ENCODE measurements around the gene CPED1.
"Not testable (repeated sequence)": the region's sequence is repeated elsewhere in the genome, so short reads cannot be mapped to it uniquely, and the experiment has no call there.

CPED1 gene

GRCh38 chr7:120981117-120981516, 7.4 kb upstream of the CPED1 start:
- Histone ChIP-seq H3K36me3 (replicated peaks) (no peaks in the 10 kb centered on the region), H3K27ac (no peak overlapping the region), H3K4me3 (ENCODE audit: low read depth, low read length) (no peak overlapping the region), H3K27me3 (replicated peaks) (no peaks in the 10 kb centered on the region)
- TF ChIP-seq CTCF (IDR thresholded peaks at IDR 0.05; ENCODE audit: low read depth, low read length, missing control alignments) = no peak
- no peak for DNase-seq
- in situ Hi-C loops (cut with HindIII; ENCODE audit: low pct_ligation_motif_present, low sequenced_read_pairs) = loop anchor here (25.0 kb wide), 2 partner anchors 106 to 356 kb away; partner anchors contain the start of gene WNT16

GRCh38 chr7:120981888-120982615, 6.5 kb upstream of the CPED1 start:
- DNase-seq = peak; percentile 60
- in situ Hi-C loops (cut with HindIII; ENCODE audit: low pct_ligation_motif_present, low sequenced_read_pairs) = loop anchor here (25.0 kb wide), 2 partner anchors 105 to 355 kb away; partner anchors contain the start of gene WNT16
- H3K36me3 ChIP-seq (replicated peaks) = no peaks in the 10 kb centered on the region
- peak; percentile 8 for TF ChIP-seq CTCF (IDR thresholded peaks at IDR 0.05; ENCODE audit: low read depth, low read length, missing control alignments)
- no peaks in the 10 kb centered on the region for H3K27me3 ChIP-seq (replicated peaks)
- no peak overlapping the region for H3K4me3 ChIP-seq (ENCODE audit: low read depth, low read length)
- H3K27ac ChIP-seq = no peak overlapping the region

- in situ Hi-C loops (cut with HindIII; ENCODE audit: low pct_ligation_motif_present, low sequenced_read_pairs) = loop anchor here (25.0 kb wide), 2 partner anchors 104 to 354 kb away; partner anchors contain the start of gene WNT16
- H3K27me3 ChIP-seq (replicated peaks); DNase-seq: not testable (repeated sequence)
These were observed 4.9 kb upstream of the CPED1 start for GRCh38 chr7:120983592-120983991.

GRCh38 chr7:120984406-120984805, 4.1 kb upstream of the CPED1 start:
- no peak for TF ChIP-seq CTCF (IDR thresholded peaks at IDR 0.05; ENCODE audit: low read depth, low read length, missing control alignments)
- in situ Hi-C loops (cut with HindIII; ENCODE audit: low pct_ligation_motif_present, low sequenced_read_pairs) = loop anchor here (25.0 kb wide), 2 partner anchors 103 to 353 kb away; partner anchors contain the start of gene WNT16
- H3K4me3 ChIP-seq (ENCODE audit: low read depth, low read length) = no peak overlapping the region
- H3K27ac ChIP-seq = no peak overlapping the region
- no peaks in the 10 kb centered on the region for H3K36me3 ChIP-seq (replicated peaks)
- no peak for DNase-seq
- H3K27me3 ChIP-seq (replicated peaks) = no peaks in the 10 kb centered on the region

More at GRCh38 chr7:120983592-120983991, 4.9 kb upstream of the CPED1 start:
- H3K36me3 ChIP-seq (replicated peaks); H3K27ac ChIP-seq; H3K4me3 ChIP-seq (ENCODE audit: low read depth, low read length): not testable (repeated sequence)

- H3K27ac ChIP-seq = no peak overlapping the region
- no peak for TF ChIP-seq CTCF (IDR thresholded peaks at IDR 0.05; ENCODE audit: low read depth, low read length, missing control alignments)
- H3K36me3 ChIP-seq (replicated peaks) = no peaks in the 10 kb centered on the region
- in situ Hi-C loops (cut with HindIII; ENCODE audit: low pct_ligation_motif_present, low sequenced_read_pairs) = loop anchor here (25.0 kb wide), 2 partner anchors 102 to 352 kb away; partner anchors contain the start of gene WNT16
- no peaks in the 10 kb centered on the region for H3K27me3 ChIP-seq (replicated peaks)
- no peak overlapping the region for H3K4me3 ChIP-seq (ENCODE audit: low read depth, low read length)
- no peak for DNase-seq
These were observed 3.3 kb upstream of the CPED1 start for GRCh38 chr7:120985130-120985758.

GRCh38 chr7:120985839-120986238, 2.7 kb upstream of the CPED1 start:
- in situ Hi-C loops (cut with HindIII; ENCODE audit: low pct_ligation_motif_present, low sequenced_read_pairs) = loop anchor here (25.0 kb wide), 2 partner anchors 101 to 351 kb away; partner anchors contain the start of gene WNT16
- no peak overlapping the region for H3K4me3 ChIP-seq (ENCODE audit: low read depth, low read length)
- TF ChIP-seq CTCF (IDR thresholded peaks at IDR 0.05; ENCODE audit: low read depth, low read length, missing control alignments) = no peak

More at GRCh38 chr7:120985839-120986238, 2.7 kb upstream of the CPED1 start:
- DNase-seq = no peak
- H3K27me3 ChIP-seq (replicated peaks) = no peaks in the 10 kb centered on the region
- no peak overlapping the region for H3K27ac ChIP-seq
- H3K36me3 ChIP-seq (replicated peaks) = no peaks in the 10 kb centered on the region
